Measurements from ENCODE around the gene PRCC.

DNA sequence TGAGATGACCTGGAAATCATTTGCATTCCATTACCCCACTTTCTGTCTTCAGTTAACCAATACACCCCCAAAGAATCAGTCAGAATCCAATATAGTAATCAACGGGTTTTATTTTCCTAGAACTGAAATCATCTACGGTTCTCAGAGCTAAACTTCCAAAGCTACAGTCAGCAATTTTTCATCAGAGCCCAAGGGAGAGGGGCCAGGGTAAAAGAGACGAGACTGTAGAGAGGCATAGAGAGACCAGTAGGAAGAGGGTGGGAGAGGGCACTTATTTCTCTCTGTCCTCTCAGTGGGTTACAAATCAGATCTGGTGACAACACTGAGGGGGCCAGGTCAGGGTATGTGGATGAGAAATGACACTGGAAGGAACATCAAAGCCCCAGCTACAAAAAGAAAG, 25.3 kb upstream of the PRCC start:
- TF ChIP-seq GATA3 (IDR thresholded peaks at IDR 0.05; ENCODE audit: low read depth, low read length) (no peak), GATA2 (IDR thresholded peaks at IDR 0.05; ENCODE audit: low read depth, low read length) (no peak)
